Hepatocyte (in vitro differentiated cells): ENCODE results near the gene FRMD4B.

ENCODE experiments used
- EZH2 ChIP-seq: fragments of 200-600 bp; sonication (generic); IDR thresholded peaks from 2 replicates; pipeline ENCODE4 v1.6.1; 2016; ENCODE audit warnings: antibody characterized with exemption, mild to moderate bottlenecking, borderline replicate concordance
- TF ChIP-seq, protein P1 (sequence below): fragments of 200-600 bp; sonication (generic); IDR thresholded peaks from 2 replicates; pipeline ENCODE4 v1.5.1; 2016; ENCODE audit warnings: antibody characterized with exemption, mild to moderate bottlenecking; ENCODE audit not compliant: poor library complexity

DNA sequence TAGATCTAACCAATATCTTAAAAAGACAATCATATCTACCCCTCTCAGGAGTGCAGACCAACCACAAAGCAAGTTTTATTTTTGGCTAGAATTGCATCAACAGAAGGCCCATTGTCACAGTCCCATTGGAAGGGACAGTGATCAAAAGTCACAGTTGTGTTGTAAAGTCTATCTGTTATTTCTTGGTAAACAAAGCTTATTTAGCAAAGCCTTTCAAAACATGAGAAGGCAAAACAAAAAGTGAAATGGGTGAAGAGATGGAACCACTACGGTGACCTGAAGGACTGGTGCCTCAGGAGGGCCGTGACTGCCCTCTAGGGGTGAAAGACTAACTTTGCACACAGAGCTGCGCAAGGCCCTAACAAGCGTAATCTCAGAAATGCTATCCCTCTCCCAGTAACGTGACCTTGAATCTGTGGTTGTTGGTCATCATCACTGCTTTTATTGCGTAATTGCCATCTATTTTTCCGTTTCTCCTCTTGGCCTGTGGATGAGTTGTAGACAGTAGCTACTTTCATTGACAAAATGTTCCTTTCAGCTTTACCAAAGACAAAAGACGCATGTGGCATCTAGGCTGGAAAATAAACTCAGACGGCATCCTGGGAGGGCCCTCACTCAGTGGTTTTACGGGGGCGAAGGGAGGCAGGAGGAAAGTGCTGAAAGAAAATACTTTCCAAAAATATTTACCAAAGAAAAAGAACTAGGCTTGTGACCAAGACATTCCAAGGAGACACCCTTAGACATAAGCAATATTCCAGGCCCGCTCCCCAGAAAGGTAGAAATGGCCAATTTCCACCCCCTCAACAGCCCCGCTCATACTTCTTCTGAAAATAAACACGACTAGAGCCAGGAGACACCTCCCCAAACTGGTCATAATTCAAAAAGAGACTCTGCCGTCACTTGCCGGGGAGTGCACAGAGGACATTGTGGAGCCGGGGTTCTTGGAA, 79.4 kb downstream of the FRMD4B start:
- TF ChIP-seq, protein P1, sequence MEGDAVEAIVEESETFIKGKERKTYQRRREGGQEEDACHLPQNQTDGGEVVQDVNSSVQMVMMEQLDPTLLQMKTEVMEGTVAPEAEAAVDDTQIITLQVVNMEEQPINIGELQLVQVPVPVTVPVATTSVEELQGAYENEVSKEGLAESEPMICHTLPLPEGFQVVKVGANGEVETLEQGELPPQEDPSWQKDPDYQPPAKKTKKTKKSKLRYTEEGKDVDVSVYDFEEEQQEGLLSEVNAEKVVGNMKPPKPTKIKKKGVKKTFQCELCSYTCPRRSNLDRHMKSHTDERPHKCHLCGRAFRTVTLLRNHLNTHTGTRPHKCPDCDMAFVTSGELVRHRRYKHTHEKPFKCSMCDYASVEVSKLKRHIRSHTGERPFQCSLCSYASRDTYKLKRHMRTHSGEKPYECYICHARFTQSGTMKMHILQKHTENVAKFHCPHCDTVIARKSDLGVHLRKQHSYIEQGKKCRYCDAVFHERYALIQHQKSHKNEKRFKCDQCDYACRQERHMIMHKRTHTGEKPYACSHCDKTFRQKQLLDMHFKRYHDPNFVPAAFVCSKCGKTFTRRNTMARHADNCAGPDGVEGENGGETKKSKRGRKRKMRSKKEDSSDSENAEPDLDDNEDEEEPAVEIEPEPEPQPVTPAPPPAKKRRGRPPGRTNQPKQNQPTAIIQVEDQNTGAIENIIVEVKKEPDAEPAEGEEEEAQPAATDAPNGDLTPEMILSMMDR, result peak; percentile 90
- no peak for TF ChIP-seq EZH2
